Psoas muscle (tissue), 8 donors: ENCODE measurements around the gene ST3GAL2. TPM values are rescaled to one million over a fixed set of nuclear protein-coding genes. Genes with fewer than 3 reads are reported as not detected.
A peak's percentile ranks its signal among the peaks of the same experiment; 100 is the strongest.

Source experiments
- ATAC-seq, 4 donors: fragments of 200-7000 bp; cut with Tn5 transposase; one replicate each; pipeline ENCODE4 v1.9.1; 2020; ENCODE audit warnings: moderate library complexity in 3 of 4, mild to moderate bottlenecking in 2 of 4
- DNase-seq, 2 donors: peaks; one replicate each; pipeline ENCODE4 v3.0.0-alpha.2; 2020
- H3K27ac ChIP-seq: fragments of 200-600 bp; one replicate; pipeline ENCODE4 v1.8.0; 2022
- H3K27me3 ChIP-seq, 3 donors: fragments of 200-600 bp in 1 of 3; one replicate each; pipeline versions ENCODE4 v1.6.1 to v1.8.0; 2013 to 2022; ENCODE audit warnings: low read length in 2 of 3, mild to moderate bottlenecking in 2 of 3, moderate library complexity in 1 of 3; ENCODE audit not compliant: insufficient read depth in 3 of 3
- H3K36me3 ChIP-seq, 2 donors: fragments of 200-600 bp in 1 of 2; one replicate each; pipeline versions ENCODE4 v1.6.1 to v1.8.0; 2013 to 2022; ENCODE audit warnings: low read depth in 1 of 2, mild to moderate bottlenecking in 1 of 2, moderate library complexity in 1 of 2; ENCODE audit not compliant: insufficient read depth in 1 of 2
- H3K4me1 ChIP-seq: fragments of 200-600 bp; one replicate; pipeline ENCODE4 v1.8.0; 2022
- H3K4me3 ChIP-seq: fragments of 200-600 bp; one replicate; pipeline ENCODE4 v1.8.0; 2022; ENCODE audit warnings: mild to moderate bottlenecking
- H3K9me3 ChIP-seq: fragments of 200-600 bp; one replicate; pipeline ENCODE4 v1.8.0; 2022
- whole genome bisulfite sequencing, 3 donors: extraction: QIAGEN DNeasy Blood & Tissue Kit; methylation state at CpG; one replicate each; pipeline versions ENCODE4 v1.1.6 to v1.1.7; 2013; 5-methylcytosine and 5-hydroxymethylcytosine counted together
- intact Hi-C, 2 donors: fragments of 100-400 bp; cut with DNase I; formaldehyde crosslinking; loops; one replicate each; pipeline versions ENCODE4 v1.11.0 to v1.14.2; 2022
- polyA plus RNA-seq, 3 donors: library from polyadenylated mRNA; stranded (reverse); fragments of 200-250 nt; gene quantifications; one replicate each; pipeline ENCODE4 v1.2.3, GENCODE V29; 2013
- total RNA-seq, 4 donors: library from RNA; stranded (reverse); fragmentation: NEBNext Ultra II Directional in 2 of 4; extraction: Animal tissue kit (Norgen Biotek cat#: 25700) in 2 of 4; gene quantifications; one replicate each; pipeline versions ENCODE4 v1.2.1 to v1.2.4, GENCODE V29; 2021 to 2023
- TF ChIP-seq, protein P1 (sequence below): fragments of 200-600 bp; IDR thresholded peaks from one replicate; pipeline ENCODE4 v1.8.0; 2022; ENCODE audit warnings: antibody characterized with exemption
- donor health status: healthy with polysubstance abuse.
- donor health status: DM: no; HTN: no; CAD: no; lungs with moderate emphysema.
- donor health status: Bipolar disorder and iron deficiency.
- donor health status: healthy.
- donor health status: DM: yes; HTN: yes; CAD: no.
- donor health status: DM: no; HTN: no; CAD: no.
- donor health status: DM: no; HTN: no; CAD: no.
- donor health status: DM: yes; HTN: yes; CAD: no.

Gene ST3GAL2
- total and polyA plus RNA-seq, 7 donors: 7.0 to 33.0 (median 19.8) TPM

DNA sequence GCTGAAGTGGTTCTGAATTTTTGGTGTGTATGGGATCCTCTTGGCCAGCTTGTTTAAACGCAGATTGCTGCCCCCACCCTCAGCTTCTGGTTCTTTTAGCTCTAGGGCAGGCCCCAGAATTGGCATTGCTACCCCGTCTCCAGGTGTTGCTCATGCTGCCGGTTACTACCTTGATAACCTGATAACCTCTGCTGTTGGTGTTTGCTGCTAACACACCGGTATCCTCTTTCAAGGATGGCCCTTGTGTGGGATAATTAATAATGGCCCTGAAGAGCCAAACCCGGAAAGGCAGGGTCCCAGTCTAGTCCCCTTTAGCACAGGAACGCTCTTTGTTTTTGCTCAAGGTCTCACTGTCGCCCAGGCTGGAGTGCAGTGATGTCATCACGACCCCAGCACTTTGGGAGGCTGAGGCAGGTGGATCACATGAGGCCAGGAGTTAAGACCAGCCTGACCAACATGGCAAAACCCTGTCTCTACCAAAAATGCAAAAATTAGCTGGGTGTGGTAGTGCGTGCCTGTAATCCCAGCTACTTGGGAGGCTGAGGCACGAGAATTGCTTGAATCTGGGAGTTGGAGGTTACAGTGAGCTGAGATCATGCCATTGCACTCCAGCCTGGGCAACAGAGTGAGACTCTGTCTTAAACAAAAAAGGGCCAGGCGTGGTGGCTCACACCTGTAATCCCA, 1.3 kb upstream of the ST3GAL2 start:
- no peak for ATAC-seq
- Histone ChIP-seq H3K4me1 (peaks cover 28% of the 10 kb centered on the region), H3K27me3 (no peaks in the 10 kb centered on the region), H3K27ac (peak overlapping the region; percentile 77), H3K9me3 (no peaks in the 10 kb centered on the region), H3K36me3 (no peaks in the 10 kb centered on the region), H3K4me3 (peak overlapping the region; percentile 91)
- DNase-seq: no peak
- intact Hi-C loops: no loop called here
- WGBS, 3 donors: 82 to 91% (median 84%) methylated on average over 11 of the region's 11 CpGs
- TF ChIP-seq, protein P1, sequence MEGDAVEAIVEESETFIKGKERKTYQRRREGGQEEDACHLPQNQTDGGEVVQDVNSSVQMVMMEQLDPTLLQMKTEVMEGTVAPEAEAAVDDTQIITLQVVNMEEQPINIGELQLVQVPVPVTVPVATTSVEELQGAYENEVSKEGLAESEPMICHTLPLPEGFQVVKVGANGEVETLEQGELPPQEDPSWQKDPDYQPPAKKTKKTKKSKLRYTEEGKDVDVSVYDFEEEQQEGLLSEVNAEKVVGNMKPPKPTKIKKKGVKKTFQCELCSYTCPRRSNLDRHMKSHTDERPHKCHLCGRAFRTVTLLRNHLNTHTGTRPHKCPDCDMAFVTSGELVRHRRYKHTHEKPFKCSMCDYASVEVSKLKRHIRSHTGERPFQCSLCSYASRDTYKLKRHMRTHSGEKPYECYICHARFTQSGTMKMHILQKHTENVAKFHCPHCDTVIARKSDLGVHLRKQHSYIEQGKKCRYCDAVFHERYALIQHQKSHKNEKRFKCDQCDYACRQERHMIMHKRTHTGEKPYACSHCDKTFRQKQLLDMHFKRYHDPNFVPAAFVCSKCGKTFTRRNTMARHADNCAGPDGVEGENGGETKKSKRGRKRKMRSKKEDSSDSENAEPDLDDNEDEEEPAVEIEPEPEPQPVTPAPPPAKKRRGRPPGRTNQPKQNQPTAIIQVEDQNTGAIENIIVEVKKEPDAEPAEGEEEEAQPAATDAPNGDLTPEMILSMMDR: no peak

GRCh38 chr16:70438585-70438968, 323 bp downstream of the ST3GAL2 start:
- Histone ChIP-seq H3K9me3 (no peaks in the 10 kb centered on the region), H3K4me1 (peaks cover 44% of the 10 kb centered on the region), H3K36me3 (no peaks in the 10 kb centered on the region), H3K27ac (peak overlapping the region; percentile 77), H3K4me3 (peak overlapping the region; percentile 91), H3K27me3 (no peaks in the 10 kb centered on the region)
- peak; percentile 8 to 26 (median 20) for ATAC-seq
- TF ChIP-seq, protein P1: no peak
- peak in 1 of 2 donors; percentile 75 for DNase-seq
- intact Hi-C loops: loop anchor here in 1 of 2 donors (2.0 to 5.0 kb wide), 2 partner anchors 16 to 56 kb away; partner anchors contain the start of gene FCSK
- WGBS, 3 donors: 0% methylated on average over 22 to 39 of the region's 39 CpGs

DNA sequence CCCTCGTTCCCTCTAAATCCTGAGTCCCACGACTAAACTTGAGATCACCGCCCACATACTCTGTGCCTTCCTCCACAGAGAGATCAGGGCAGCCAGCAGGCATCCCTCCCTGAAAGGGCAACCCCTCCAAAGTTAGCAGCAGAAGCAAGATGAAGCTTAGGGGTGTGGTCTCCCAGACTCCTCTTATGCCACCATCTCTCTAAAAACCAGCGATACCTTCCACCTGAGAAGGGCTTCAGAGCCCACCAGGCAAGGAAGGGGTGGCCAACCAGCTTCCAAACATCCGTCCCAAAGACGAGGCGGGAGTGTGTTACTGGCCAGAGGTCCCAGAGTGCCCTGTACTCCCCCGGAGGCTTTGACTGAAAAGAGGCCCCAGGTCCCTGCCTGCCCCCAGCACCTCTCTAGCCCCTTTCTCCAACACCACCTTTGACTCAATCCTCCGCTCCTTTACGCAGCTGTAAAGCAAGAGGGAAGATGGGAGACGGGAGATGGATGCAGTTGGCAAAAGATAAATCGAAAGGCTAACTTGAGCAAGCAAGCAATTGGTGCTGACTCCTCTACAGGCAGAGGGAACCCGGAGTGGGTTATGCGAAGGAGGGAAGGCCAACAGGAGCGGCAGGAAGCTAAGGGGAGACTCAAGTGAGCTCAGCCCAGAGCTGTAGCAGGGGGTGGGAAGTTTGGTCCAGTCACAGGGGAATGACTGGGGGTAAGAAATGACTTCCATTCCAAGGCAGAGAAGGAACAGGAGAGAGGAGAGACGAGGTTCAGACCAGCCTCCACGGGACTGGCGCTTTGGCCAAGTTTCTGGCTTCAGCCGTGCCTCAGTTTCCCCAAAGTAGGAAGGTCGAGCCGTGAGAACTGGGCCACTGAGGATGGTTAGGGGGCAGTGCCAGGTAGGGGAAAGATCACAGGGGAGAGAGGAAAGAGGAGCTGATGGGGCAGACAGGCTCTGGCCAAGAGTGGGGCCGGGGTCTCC, 1.0 kb downstream of the ST3GAL2 start:
- Histone ChIP-seq H3K4me1 (peaks cover 51% of the 10 kb centered on the region), H3K36me3 (no peaks in the 10 kb centered on the region), H3K27me3 (no peaks in the 10 kb centered on the region), H3K27ac (peak overlapping the region; percentile 77), H3K4me3 (peak overlapping the region; percentile 91), H3K9me3 (no peaks in the 10 kb centered on the region)
- ATAC-seq (peak in 1 of 4 donors; percentile 14), DNase-seq (no peak)
- TF ChIP-seq, protein P1: no peak
- WGBS, 3 donors: 7 to 17% (median 11%) methylated on average over 22 of the region's 22 CpGs
- intact Hi-C loops: loop anchor here in 1 of 2 donors (2.0 to 5.0 kb wide), 2 partner anchors 17 to 56 kb away; partner anchors contain the start of gene FCSK

DNA sequence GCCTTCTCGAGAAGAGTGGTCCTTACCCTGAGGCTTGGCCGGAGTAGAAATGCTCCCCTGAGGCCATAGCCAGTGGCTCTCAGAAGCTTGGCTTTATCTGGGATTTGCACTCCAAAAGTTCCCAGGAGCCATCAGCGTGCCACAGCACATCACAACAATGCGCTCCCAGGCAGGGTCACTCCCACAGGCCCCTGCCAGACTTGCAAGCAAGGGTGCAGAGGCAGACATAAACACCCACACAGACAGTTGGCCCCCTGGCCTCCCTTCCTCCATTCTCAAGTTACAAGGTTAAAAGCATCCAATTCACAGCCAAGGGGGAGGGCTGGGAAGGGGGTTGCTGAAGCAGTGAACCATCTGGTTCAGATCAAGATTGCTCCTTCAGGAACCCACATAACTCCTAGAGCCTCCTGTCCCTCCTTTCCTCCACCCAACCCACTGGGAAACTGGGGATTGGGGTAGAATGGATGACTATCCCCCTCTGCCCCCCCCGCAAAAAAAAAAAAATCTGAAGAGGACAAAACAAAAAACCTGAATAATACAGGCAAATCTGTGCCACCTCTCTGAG, 1.8 kb downstream of the ST3GAL2 start:
- peak overlapping the region; percentile 91 for H3K4me3 ChIP-seq
- peak overlapping the region; percentile 77 for H3K27ac ChIP-seq
- WGBS, 3 donors: 14 to 19% (median 16%) methylated on average over 5 of the region's 5 CpGs
- intact Hi-C loops: loop anchor here in 1 of 2 donors (5.0 kb wide), 1 partner anchor 55 kb away; no protein-coding TSS in a partner anchor
- H3K4me1 ChIP-seq: peaks cover 58% of the 10 kb centered on the region
- no peaks in the 10 kb centered on the region for H3K36me3 ChIP-seq
- H3K27me3 ChIP-seq: no peaks in the 10 kb centered on the region
- ATAC-seq: peak in 1 of 4 donors; percentile 14
- peak in 1 of 2 donors; percentile 60 for DNase-seq
- no peaks in the 10 kb centered on the region for H3K9me3 ChIP-seq
- TF ChIP-seq, protein P1: no peak
